Type B pancreatic cell (in vitro differentiated cells): ENCODE measurements around the gene RIN3. TPM values are rescaled to one million over a fixed set of nuclear protein-coding genes. Genes with fewer than 3 reads are reported as not detected.

ENCODE experiments used
- DNase-seq: peaks from one replicate; pipeline ENCODE4 v3.0.0; 2021; ENCODE audit warnings: mixed read lengths; ENCODE audit not compliant: unreplicated experiment; ENCODE audit errors: extremely low spot score
- H3K27ac Mint-ChIP-seq: 2 replicates; pipeline ENCODE4 v1.8.0; 2021; ENCODE audit warnings: mild to moderate bottlenecking, mixed read lengths
- H3K27me3 Mint-ChIP-seq: 2 replicates; pipeline ENCODE4 v1.8.0; 2021; ENCODE audit warnings: mixed read lengths
- H3K36me3 Mint-ChIP-seq: 2 replicates; pipeline ENCODE4 v1.8.0; 2021; ENCODE audit warnings: mixed read lengths
- H3K4me1 Mint-ChIP-seq: one replicate; pipeline ENCODE4 v1.8.0; 2021; ENCODE audit warnings: mixed read lengths; ENCODE audit not compliant: unreplicated experiment
- H3K4me3 Mint-ChIP-seq: 2 replicates; pipeline ENCODE4 v1.8.0; 2021; ENCODE audit warnings: mild to moderate bottlenecking, mixed read lengths
- H3K9me3 Mint-ChIP-seq: 2 replicates; pipeline ENCODE4 v1.8.0; 2021; ENCODE audit warnings: mixed read lengths
- total RNA-seq: library from RNA; stranded (reverse); gene quantifications from 2 replicates; pipeline ENCODE4 v1.2.1, GENCODE V29; 2021; ENCODE audit warnings: low replicate concordance
- TF ChIP-seq, protein P1 (sequence below): fragments of 200-600 bp; sonication (generic); conservative IDR thresholded peaks from 2 replicates; pipeline ENCODE4 v1.5.0; 2021; ENCODE audit warnings: antibody characterized with exemption, mild to moderate bottlenecking

The RIN3 gene
- total RNA-seq, 1 donor from 2014 or later, result 12.9 TPM

DNA sequence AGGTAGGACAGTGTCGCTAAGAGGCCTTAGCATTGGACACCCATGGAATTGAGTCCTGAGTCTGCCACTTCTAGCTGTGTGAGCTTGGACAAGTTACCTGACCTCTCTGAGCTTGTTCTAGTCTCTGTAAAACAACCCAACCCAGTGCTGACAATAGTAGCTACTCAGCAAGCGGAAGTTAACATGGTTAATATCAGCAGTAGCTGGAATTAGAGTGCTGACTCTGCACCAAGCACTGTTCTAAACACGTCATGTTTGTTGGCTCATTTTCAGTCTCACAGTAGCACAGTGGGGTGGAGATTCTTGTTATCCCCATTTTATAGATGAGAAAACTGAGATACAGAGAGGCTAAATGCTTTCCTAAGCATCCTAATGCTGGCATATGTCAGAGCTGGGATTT is 47.5 kb upstream of the RIN3 start:
- Mint-ChIP-seq H3K36me3 (peaks cover 4% of the 10 kb centered on the region), H3K4me3 (no peak overlapping the region)

DNA sequence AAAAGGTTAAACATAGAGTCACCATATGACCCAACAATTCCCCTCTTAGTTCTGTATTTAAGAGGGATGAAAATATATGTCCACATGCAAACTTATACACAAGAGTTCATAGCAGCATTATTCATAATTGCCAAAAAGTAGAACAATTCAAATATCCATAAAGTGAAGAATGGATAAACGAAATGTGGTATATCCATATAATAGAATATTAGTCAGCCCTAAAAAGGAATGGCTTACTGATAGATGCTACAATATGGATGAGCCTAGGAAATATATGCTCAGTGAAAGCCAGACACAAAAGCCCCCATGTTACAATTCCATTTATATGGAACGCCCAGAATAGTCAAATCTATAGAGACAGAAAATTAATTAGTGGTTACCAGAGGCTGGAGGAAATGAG is 44.1 kb upstream of the RIN3 start:
- DNase-seq, result no peak
- Mint-ChIP-seq H3K9me3 (peaks cover 11% of the 10 kb centered on the region), H3K36me3 (peaks cover 4% of the 10 kb centered on the region), H3K4me3 (no peak overlapping the region), H3K4me1 (peaks cover 29% of the 10 kb centered on the region), H3K27me3 (no peaks in the 10 kb centered on the region), H3K27ac (no peak overlapping the region)
- TF ChIP-seq, protein P1, sequence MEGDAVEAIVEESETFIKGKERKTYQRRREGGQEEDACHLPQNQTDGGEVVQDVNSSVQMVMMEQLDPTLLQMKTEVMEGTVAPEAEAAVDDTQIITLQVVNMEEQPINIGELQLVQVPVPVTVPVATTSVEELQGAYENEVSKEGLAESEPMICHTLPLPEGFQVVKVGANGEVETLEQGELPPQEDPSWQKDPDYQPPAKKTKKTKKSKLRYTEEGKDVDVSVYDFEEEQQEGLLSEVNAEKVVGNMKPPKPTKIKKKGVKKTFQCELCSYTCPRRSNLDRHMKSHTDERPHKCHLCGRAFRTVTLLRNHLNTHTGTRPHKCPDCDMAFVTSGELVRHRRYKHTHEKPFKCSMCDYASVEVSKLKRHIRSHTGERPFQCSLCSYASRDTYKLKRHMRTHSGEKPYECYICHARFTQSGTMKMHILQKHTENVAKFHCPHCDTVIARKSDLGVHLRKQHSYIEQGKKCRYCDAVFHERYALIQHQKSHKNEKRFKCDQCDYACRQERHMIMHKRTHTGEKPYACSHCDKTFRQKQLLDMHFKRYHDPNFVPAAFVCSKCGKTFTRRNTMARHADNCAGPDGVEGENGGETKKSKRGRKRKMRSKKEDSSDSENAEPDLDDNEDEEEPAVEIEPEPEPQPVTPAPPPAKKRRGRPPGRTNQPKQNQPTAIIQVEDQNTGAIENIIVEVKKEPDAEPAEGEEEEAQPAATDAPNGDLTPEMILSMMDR, result no peak

More for the DNA sequence above, 47.5 kb upstream of the RIN3 start:
- Mint-ChIP-seq H3K9me3 (peaks cover 11% of the 10 kb centered on the region), H3K27me3 (peaks cover 3% of the 10 kb centered on the region), H3K4me1 (peaks cover 7% of the 10 kb centered on the region), H3K27ac (no peak overlapping the region)
- no peak for DNase-seq
- TF ChIP-seq, protein P1, result no peak

DNA sequence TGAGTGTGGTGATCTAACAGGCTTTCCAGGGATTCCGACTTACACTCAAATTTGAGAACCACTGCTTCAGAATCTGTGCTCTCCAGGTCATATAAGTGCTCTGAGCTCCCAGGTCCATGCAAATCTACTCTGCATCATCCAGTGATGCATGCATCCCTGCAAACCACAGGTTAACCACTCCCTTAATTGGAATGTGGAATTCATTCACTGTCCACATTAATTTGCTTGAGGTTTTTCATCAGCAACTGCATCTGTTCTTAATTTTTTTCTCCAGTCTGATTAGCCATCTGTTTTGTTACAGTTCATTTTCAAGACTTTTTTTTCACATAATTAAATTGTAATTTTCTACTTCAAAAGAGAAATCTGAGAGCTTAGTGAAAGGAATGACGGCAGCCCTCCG is 43.4 kb upstream of the RIN3 start:
- H3K4me1 Mint-ChIP-seq, result peaks cover 29% of the 10 kb centered on the region
- H3K9me3 Mint-ChIP-seq, result peaks cover 11% of the 10 kb centered on the region
- H3K27ac Mint-ChIP-seq, result peak overlapping the region; percentile 35
- no peak overlapping the region for H3K4me3 Mint-ChIP-seq
- TF ChIP-seq, protein P1, result no peak
- DNase-seq, result peak; percentile 27
- H3K36me3 Mint-ChIP-seq, result peaks cover 4% of the 10 kb centered on the region
- no peaks in the 10 kb centered on the region for H3K27me3 Mint-ChIP-seq

DNA sequence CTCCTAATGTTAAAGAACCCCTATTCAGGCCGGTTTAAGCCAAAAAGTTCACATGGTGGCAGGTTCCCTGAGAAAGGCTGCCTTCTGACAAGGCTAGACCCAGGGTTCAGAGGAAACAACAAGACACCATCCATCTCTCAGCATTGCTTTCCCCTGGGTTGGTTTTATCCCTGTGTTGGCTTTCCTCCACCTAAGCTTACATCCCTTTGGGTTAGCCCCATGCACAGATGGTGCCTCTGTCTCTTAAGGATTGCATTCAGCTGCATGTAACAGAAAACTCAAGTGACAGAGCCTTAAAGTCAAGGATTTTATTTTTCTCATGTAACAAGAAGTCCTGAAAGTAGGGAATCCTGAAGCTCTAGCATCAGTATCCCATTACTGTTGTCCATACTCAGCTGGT is 42.8 kb upstream of the RIN3 start:
- DNase-seq, result peak; percentile 15
- no peaks in the 10 kb centered on the region for H3K27me3 Mint-ChIP-seq
- peaks cover 29% of the 10 kb centered on the region for H3K4me1 Mint-ChIP-seq
- peaks cover 4% of the 10 kb centered on the region for H3K36me3 Mint-ChIP-seq
- TF ChIP-seq, protein P1, result no peak
- peaks cover 11% of the 10 kb centered on the region for H3K9me3 Mint-ChIP-seq
- no peak overlapping the region for H3K27ac Mint-ChIP-seq
- H3K4me3 Mint-ChIP-seq, result no peak overlapping the region

DNA sequence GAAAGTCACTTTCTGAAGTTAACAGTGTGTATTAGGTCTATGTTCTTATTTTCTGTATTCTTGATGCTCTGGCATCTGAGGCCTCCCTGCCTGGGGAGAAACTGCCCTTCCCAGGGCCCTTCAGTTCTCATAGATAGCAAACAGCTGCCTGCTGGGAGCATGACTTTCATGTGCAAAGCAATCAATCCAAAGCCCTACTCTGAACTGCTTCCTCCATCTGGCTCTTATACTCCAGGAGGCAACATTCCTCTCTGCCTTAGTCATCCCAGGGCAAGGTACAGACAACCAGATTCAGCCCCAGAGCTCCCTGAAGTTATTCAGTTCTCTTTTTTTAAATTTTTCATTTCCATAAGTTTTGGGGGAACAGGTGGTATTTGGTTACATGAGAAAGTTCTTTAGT is 41.7 kb upstream of the RIN3 start:
- H3K4me1 Mint-ChIP-seq, result peaks cover 29% of the 10 kb centered on the region
- no peaks in the 10 kb centered on the region for H3K27me3 Mint-ChIP-seq
- DNase-seq, result peak; percentile 69
- peak overlapping the region; percentile 86 for H3K27ac Mint-ChIP-seq
- TF ChIP-seq, protein P1, result no peak
- H3K9me3 Mint-ChIP-seq, result peaks cover 11% of the 10 kb centered on the region
- H3K4me3 Mint-ChIP-seq, result peak overlapping the region; percentile 51
- H3K36me3 Mint-ChIP-seq, result peaks cover 4% of the 10 kb centered on the region

DNA sequence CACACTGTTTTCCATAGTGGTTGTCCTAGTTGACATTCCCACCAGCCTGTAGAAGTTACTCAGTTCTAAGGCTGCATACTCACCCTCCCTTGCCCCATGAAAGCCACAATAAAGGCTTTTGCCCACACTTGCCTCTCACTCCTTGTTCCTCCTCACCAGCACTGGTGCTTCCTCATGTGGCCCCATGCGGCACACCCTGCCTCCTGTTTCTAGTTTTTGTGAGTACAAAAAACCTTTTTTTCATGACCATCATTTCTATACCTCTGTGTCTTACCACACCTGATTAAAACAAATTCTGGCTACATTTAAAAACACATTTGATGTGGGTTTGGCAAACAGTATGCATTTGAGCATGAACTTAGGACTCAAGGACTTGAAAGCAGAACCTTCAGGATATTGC is 40.7 kb upstream of the RIN3 start:
- peak overlapping the region; percentile 86 for H3K27ac Mint-ChIP-seq
- no peaks in the 10 kb centered on the region for H3K27me3 Mint-ChIP-seq
- H3K9me3 Mint-ChIP-seq, result peaks cover 7% of the 10 kb centered on the region
- peaks cover 29% of the 10 kb centered on the region for H3K4me1 Mint-ChIP-seq
- TF ChIP-seq, protein P1, result no peak
- peak; percentile 11 for DNase-seq
- peaks cover 4% of the 10 kb centered on the region for H3K36me3 Mint-ChIP-seq
- H3K4me3 Mint-ChIP-seq, result no peak overlapping the region
